SK-N-SH (cell line): Measurements from ENCODE around the gene PRKCH. TPM values are rescaled to one million over a fixed set of nuclear protein-coding genes. Genes with fewer than 3 reads are reported as not detected.

Source experiments
- CTCF ChIA-PET: fragments of 300-600, 350-600 bp; formaldehyde crosslinking; extraction: SDS; loops from one replicate; lab custom pipeline; 2021; lab: Yijun Ruan, JAX
- POLR2A ChIA-PET: fragments of 350-600 bp; sonication (Branson Sonifier 250); formaldehyde crosslinking; extraction: SDS; loops from one replicate; lab custom pipeline; 2020; ENCODE audit warnings: antibody characterized with exemption, inconsistent platforms; lab: Yijun Ruan, JAX
- DNase-seq: peaks from one replicate; pipeline ENCODE4 v3.0.0; 2012
- H2AFZ ChIP-seq: fragments of 200-600 bp; sonication (generic); 2 replicates; pipeline ENCODE4 v1.8.1; 2016; ENCODE audit warnings: antibody characterized with exemption, mild to moderate bottlenecking, low read depth
- H3F3A ChIP-seq: fragments of 200-600 bp; sonication (generic); replicated peaks from 2 replicates; pipeline ENCODE3; 2016; ENCODE audit warnings: antibody characterized with exemption, mild to moderate bottlenecking; ENCODE audit not compliant: insufficient read depth
- H3K27ac ChIP-seq, 2 experiments: fragments of 200-500 bp in 1 of 2; fragments of 200-600 bp in 1 of 2; sonication (Bioruptor generic) in 1 of 2; sonication (generic), shearing (Covaris generic) in 1 of 2; 2 replicates each; pipeline versions ENCODE4 v1.5.1 to v1.6.1; 2014 to 2016; ENCODE audit warnings: low read depth in 2 of 2, inconsistent platforms in 1 of 2, low read length in 1 of 2, mild to moderate bottlenecking in 1 of 2, mixed read lengths in 1 of 2
- H3K27me3 ChIP-seq: fragments of 200-600 bp; sonication (generic), shearing (Covaris generic); 2 replicates; pipeline ENCODE4 v1.6.1; 2016; ENCODE audit warnings: mixed run types; ENCODE audit not compliant: insufficient read depth
- H3K36me3 ChIP-seq, 2 experiments: fragments of 200-500 bp in 1 of 2; fragments of 200-600 bp in 1 of 2; sonication (Bioruptor generic) in 1 of 2; sonication (generic) in 1 of 2; replicated peaks in 1 of 2; 2 replicates each; pipeline versions ENCODE3 to v1.5.1; 2014 to 2016; ENCODE audit warnings: low read length in 1 of 2, mild to moderate bottlenecking in 1 of 2; ENCODE audit not compliant: insufficient read depth in 2 of 2, control insufficient read depth in 1 of 2
- H3K4me1 ChIP-seq, 2 experiments: fragments of 200-500 bp in 1 of 2; fragments of 200-600 bp in 1 of 2; sonication (Bioruptor generic) in 1 of 2; sonication (generic), shearing (Covaris generic) in 1 of 2; 2 replicates each; pipeline versions ENCODE4 v1.5.1 to v1.6.1; 2014 to 2016; ENCODE audit warnings: low read depth in 1 of 2, low read length in 1 of 2, mixed run types in 1 of 2; ENCODE audit not compliant: insufficient read depth in 2 of 2, control insufficient read depth in 1 of 2
- H3K4me2 ChIP-seq: fragments of 200-600 bp; sonication (generic), shearing (Covaris generic); 2 replicates; pipeline ENCODE4 v1.6.1; 2017; ENCODE audit warnings: mixed run types
- H3K4me3 ChIP-seq, 2 experiments: fragments of 200-500 bp in 1 of 2; fragments of 200-600 bp in 1 of 2; sonication (Bioruptor generic) in 1 of 2; sonication (generic), shearing (Covaris generic) in 1 of 2; 2 replicates each; pipeline versions ENCODE4 v1.5.1 to v1.8.1; 2014 to 2016; ENCODE audit warnings: low read depth in 2 of 2, inconsistent platforms in 1 of 2, low read length in 1 of 2, mild to moderate bottlenecking in 1 of 2, mixed read lengths in 1 of 2, moderate library complexity in 1 of 2
- H3K79me2 ChIP-seq: fragments of 200-600 bp; sonication (generic); 2 replicates; pipeline ENCODE4 v1.8.1; 2017; ENCODE audit warnings: mild to moderate bottlenecking; ENCODE audit not compliant: insufficient read depth
- H3K9ac ChIP-seq: fragments of 200-600 bp; sonication (generic); 2 replicates; pipeline ENCODE4 v1.6.1; 2017; ENCODE audit warnings: mixed run types
- H3K9me2 ChIP-seq: fragments of 200-600 bp; sonication (generic); 2 replicates; pipeline ENCODE4 v1.6.1; 2017; ENCODE audit warnings: mixed run types
- H3K9me3 ChIP-seq: fragments of 200-600 bp; sonication (generic); 2 replicates; pipeline ENCODE4 v1.6.1; 2017; ENCODE audit warnings: mixed run types, mild to moderate bottlenecking, moderate library complexity
- H4K20me1 ChIP-seq: fragments of 200-600 bp; sonication (generic); 2 replicates; pipeline ENCODE4 v1.6.1; 2017; ENCODE audit warnings: mild to moderate bottlenecking, mixed run types; ENCODE audit not compliant: insufficient read depth
- ELF1 ChIP-seq: IDR thresholded peaks from 2 replicates; pipeline ENCODE4 v1.4.0; 2012
- FOXJ3 ChIP-seq: sonication (generic); formaldehyde crosslinking; IDR thresholded peaks from 2 replicates; pipeline ENCODE4 v1.5.1; 2020; ENCODE audit warnings: mild to moderate bottlenecking, missing genetic modification reagents
- GATA2 ChIP-seq: sonication (generic); formaldehyde crosslinking; IDR thresholded peaks from 2 replicates; pipeline ENCODE4 v1.5.0; 2020; ENCODE audit warnings: mild to moderate bottlenecking, missing genetic modification reagents
- IRF3 ChIP-seq: fragments of 150-350 bp; IDR thresholded peaks from 2 replicates; pipeline ENCODE4 v1.6.1; 2016; ENCODE audit warnings: mild to moderate bottlenecking, low read depth, low read length
- JUND ChIP-seq: IDR thresholded peaks from 2 replicates; pipeline ENCODE4 v1.4.0; 2012
- NFIC ChIP-seq: IDR thresholded peaks from 2 replicates; pipeline ENCODE4 v1.4.0; 2012; ENCODE audit warnings: borderline replicate concordance
- PBX3 ChIP-seq: IDR thresholded peaks from 2 replicates; pipeline ENCODE4; 2012
- POLR2AphosphoS5 ChIP-seq: IDR thresholded peaks from 2 replicates; pipeline ENCODE4 v1.6.1; 2012; ENCODE audit warnings: low read depth, low read length
- RAD21 ChIP-seq: IDR thresholded peaks from 2 replicates; pipeline ENCODE4 v1.6.1; 2012; ENCODE audit warnings: mild to moderate bottlenecking, low read length
- RCOR1 ChIP-seq: fragments of 150-350 bp; IDR thresholded peaks from 2 replicates; pipeline ENCODE4 v1.6.1; 2017; ENCODE audit warnings: antibody characterized with exemption, low read length
- RFX5 ChIP-seq: IDR thresholded peaks from 2 replicates; pipeline ENCODE4 v1.6.1; 2012; ENCODE audit warnings: mild to moderate bottlenecking, improper control_type of control experiment, low read length
- SMC3 ChIP-seq: IDR thresholded peaks from 2 replicates; pipeline ENCODE4 v1.6.1; 2012; ENCODE audit warnings: low read depth, low read length, improper control_type of control experiment
- TAF1 ChIP-seq: IDR thresholded peaks from 2 replicates; pipeline ENCODE4 v1.6.1; 2012; ENCODE audit warnings: low read depth, mild to moderate bottlenecking, low read length, moderate library complexity, borderline replicate concordance
- TEAD4 ChIP-seq: IDR thresholded peaks from 2 replicates; pipeline ENCODE4 v1.4.0; 2012; ENCODE audit warnings: mild to moderate bottlenecking, borderline replicate concordance; ENCODE audit not compliant: insufficient read depth
- USF1 ChIP-seq: IDR thresholded peaks from 2 replicates; pipeline ENCODE4 v1.4.0; 2012; ENCODE audit warnings: low read depth, borderline replicate concordance
- USF2 ChIP-seq: fragments of 150-350 bp; IDR thresholded peaks from 2 replicates; pipeline ENCODE4 v1.6.1; 2017; ENCODE audit warnings: antibody characterized with exemption, low read length, low read depth, borderline replicate concordance
- YY1 ChIP-seq: IDR thresholded peaks from 2 replicates; pipeline ENCODE4 v1.4.0; 2012; ENCODE audit warnings: low read depth, mild to moderate bottlenecking
- ZBTB33 ChIP-seq: IDR thresholded peaks from 2 replicates; pipeline ENCODE4 v1.4.0; 2012; ENCODE audit warnings: low read depth, borderline replicate concordance
- WGBS: methylation state at CpG from one replicate; pipeline ENCODE4 v1.1.6; 2017; ENCODE audit warnings: low lambda C conversion rate; 5-methylcytosine and 5-hydroxymethylcytosine counted together
- polyA plus RNA-seq, 3 experiments: library from polyadenylated mRNA; depleted of rRNA; stranded (reverse); fragments of >200 nt; gene quantifications; 2 replicates each; pipeline ENCODE4 v1.2.3, GENCODE V29; 2012

The PRKCH gene
- polyA plus RNA-seq, 1 of the 3 experiments (the other 2 are of a cell fraction), result 4.2 TPM

GRCh38 chr14:61538464-61539022, 217.2 kb downstream of the PRKCH start (continued):
- TF ChIP-seq ZBTB33, result no peak
- no peak for TF ChIP-seq RAD21
- no peak for TF ChIP-seq USF2
- no peak for TF ChIP-seq GATA2

- POLR2A ChIA-PET, result no interaction called here
- 100% methylated on average over 5 of the region's 5 CpGs for WGBS
- Histone ChIP-seq H3K27ac (no peak overlapping the region), H3F3A (peaks cover 18% of the 10 kb centered on the region), H3K36me3 (no peaks in the 10 kb centered on the region), H4K20me1 (no peaks in the 10 kb centered on the region), H3K9me3 (no peaks in the 10 kb centered on the region), H3K4me3 (no peak overlapping the region), H2AFZ (no peak overlapping the region), H3K4me1 (peaks cover 18 to 25% of the 10 kb centered on the region in 2 experiments), H3K9me2 (no peaks in the 10 kb centered on the region), H3K27me3 (no peaks in the 10 kb centered on the region), H3K4me2 (no peak overlapping the region), H3K9ac (no peak overlapping the region), H3K79me2 (no peaks in the 10 kb centered on the region)
- TF ChIP-seq RFX5, result no peak
- no peak for TF ChIP-seq YY1
- TF ChIP-seq USF1, result no peak
- no peak for TF ChIP-seq ZBTB33
- no peak for TF ChIP-seq JUND
- TF ChIP-seq GATA2, result no peak
- no peak for TF ChIP-seq POLR2AphosphoS5
- no peak for TF ChIP-seq RAD21
- no peak for TF ChIP-seq TAF1
- TF ChIP-seq FOXJ3 (CRISPR knock-in tag), result no peak
- no peak for TF ChIP-seq RCOR1
- no peak for TF ChIP-seq SMC3
- TF ChIP-seq IRF3, result no peak
- TF ChIP-seq NFIC, result no peak
- no peak for TF ChIP-seq PBX3
- TF ChIP-seq TEAD4, result no peak
- no peak for TF ChIP-seq ELF1
- DNase-seq, result no peak
- CTCF ChIA-PET, result interaction anchor here (0.6 kb wide), 1 partner anchor 585 kb away, joined by 3 read pairs; no protein-coding TSS in a partner anchor
Observed at GRCh38 chr14:61539631-61540030, 218.3 kb downstream of the PRKCH start.
